RWPE2 (cell line): ENCODE measurements around the gene NCBP3.

Experiments used
- ATAC-seq: fragments of 200-7000 bp; cut with Tn5 transposase; 3 replicates; pipeline ENCODE4 v1.9.1; 2021; ENCODE audit warnings: low read depth
- DNase-seq: peaks from one replicate; pipeline ENCODE4 v3.0.0-alpha.2; 2020; ENCODE audit warnings: low spot score
- H3K27ac ChIP-seq: fragments of 450-650 bp; 2 replicates; pipeline ENCODE4 v1.5.1; 2017; ENCODE audit warnings: mild to moderate bottlenecking; ENCODE audit not compliant: poor library complexity, severe bottlenecking
- H3K27me3 ChIP-seq: fragments of 250-450 bp; sonication (Bioruptor Pico); 2 replicates; pipeline ENCODE4 v1.5.1; 2021; ENCODE audit warnings: mild to moderate bottlenecking, moderate library complexity; ENCODE audit not compliant: insufficient read depth, poor library complexity, severe bottlenecking
- H3K36me3 ChIP-seq: fragments of 250-450 bp; sonication (Bioruptor Pico); 2 replicates; pipeline ENCODE4 v1.5.1; 2020; ENCODE audit warnings: low read depth, mild to moderate bottlenecking, moderate library complexity
- H3K4me1 ChIP-seq: fragments of 250-450 bp; sonication (Bioruptor Pico); 2 replicates; pipeline ENCODE4 v1.5.1; 2021; ENCODE audit warnings: mild to moderate bottlenecking, moderate library complexity; ENCODE audit not compliant: insufficient read depth, poor library complexity, severe bottlenecking
- H3K4me3 ChIP-seq: fragments of 250-450 bp; sonication (Bioruptor Pico); 2 replicates; pipeline ENCODE4 v1.5.1; 2021; ENCODE audit warnings: mild to moderate bottlenecking, moderate library complexity; ENCODE audit not compliant: severe bottlenecking
- H3K9me3 ChIP-seq: fragments of 250-450 bp; sonication (Bioruptor Pico); 2 replicates; pipeline ENCODE4 v1.5.1; 2021; ENCODE audit warnings: mild to moderate bottlenecking, moderate library complexity; ENCODE audit not compliant: severe bottlenecking
- CTCF ChIP-seq: fragments of 450-650 bp; IDR thresholded peaks from one replicate; pipeline ENCODE4 v1.5.1; 2017; ENCODE audit warnings: mild to moderate bottlenecking, moderate library complexity; ENCODE audit not compliant: poor library complexity, severe bottlenecking

The NCBP3 gene

GRCh38 chr17:3867106-3867505 lies 21.1 kb upstream of the NCBP3 start:
- Histone ChIP-seq H3K27ac (no peak overlapping the region), H3K9me3 (no peaks in the 10 kb centered on the region), H3K27me3 (no peaks in the 10 kb centered on the region), H3K36me3 (peaks cover 1% of the 10 kb centered on the region), H3K4me3 (no peak overlapping the region), H3K4me1 (no peaks in the 10 kb centered on the region)
- ATAC-seq = no peak
- DNase-seq = no peak
- no peak for TF ChIP-seq CTCF

- no peak for DNase-seq
- TF ChIP-seq CTCF = no peak
Measured at GRCh38 chr17:3866276-3866675, 20.2 kb upstream of the NCBP3 start.

GRCh38 chr17:3865176-3865575 lies 19.1 kb upstream of the NCBP3 start:
- Histone ChIP-seq H3K4me3 (no peak overlapping the region), H3K27ac (no peak overlapping the region), H3K27me3 (no peaks in the 10 kb centered on the region), H3K36me3 (no peaks in the 10 kb centered on the region; the same call in 1 of the 2 replicates), H3K4me1 (no peaks in the 10 kb centered on the region), H3K9me3 (no peaks in the 10 kb centered on the region)
- ATAC-seq (peak; percentile 26; the same call in 2 of the 3 replicates), DNase-seq (no peak)
- TF ChIP-seq CTCF = no peak

More at GRCh38 chr17:3866276-3866675, 20.2 kb upstream of the NCBP3 start:
- no peak overlapping the region for H3K27ac ChIP-seq
- no peaks in the 10 kb centered on the region; the same call in 1 of the 2 replicates for H3K36me3 ChIP-seq
- H3K27me3 ChIP-seq = no peaks in the 10 kb centered on the region
- no peaks in the 10 kb centered on the region for H3K9me3 ChIP-seq
- no peaks in the 10 kb centered on the region for H3K4me1 ChIP-seq
- no peak overlapping the region for H3K4me3 ChIP-seq
- no peak for ATAC-seq

GRCh38 chr17:3864534-3864933 lies 18.5 kb upstream of the NCBP3 start:
- Histone ChIP-seq H3K36me3 (no peaks in the 10 kb centered on the region; the same call in 1 of the 2 replicates), H3K9me3 (no peaks in the 10 kb centered on the region), H3K4me3 (no peak overlapping the region), H3K4me1 (no peaks in the 10 kb centered on the region), H3K27me3 (no peaks in the 10 kb centered on the region), H3K27ac (no peak overlapping the region)
- no peak for TF ChIP-seq CTCF
- no peak for ATAC-seq
- no peak for DNase-seq

GRCh38 chr17:3861761-3862681 lies 16.0 kb upstream of the NCBP3 start:
- H3K4me3 ChIP-seq = no peak overlapping the region
- DNase-seq (no peak), ATAC-seq (no peak)
- H3K9me3 ChIP-seq = no peaks in the 10 kb centered on the region
- no peaks in the 10 kb centered on the region for H3K27me3 ChIP-seq
- H3K4me1 ChIP-seq = no peaks in the 10 kb centered on the region
- H3K36me3 ChIP-seq = no peaks in the 10 kb centered on the region; the same call in 1 of the 2 replicates
- no peak for TF ChIP-seq CTCF
- H3K27ac ChIP-seq = no peak overlapping the region
